Measurements from ENCODE around the gene C3orf22.

The C3orf22 gene

DNA sequence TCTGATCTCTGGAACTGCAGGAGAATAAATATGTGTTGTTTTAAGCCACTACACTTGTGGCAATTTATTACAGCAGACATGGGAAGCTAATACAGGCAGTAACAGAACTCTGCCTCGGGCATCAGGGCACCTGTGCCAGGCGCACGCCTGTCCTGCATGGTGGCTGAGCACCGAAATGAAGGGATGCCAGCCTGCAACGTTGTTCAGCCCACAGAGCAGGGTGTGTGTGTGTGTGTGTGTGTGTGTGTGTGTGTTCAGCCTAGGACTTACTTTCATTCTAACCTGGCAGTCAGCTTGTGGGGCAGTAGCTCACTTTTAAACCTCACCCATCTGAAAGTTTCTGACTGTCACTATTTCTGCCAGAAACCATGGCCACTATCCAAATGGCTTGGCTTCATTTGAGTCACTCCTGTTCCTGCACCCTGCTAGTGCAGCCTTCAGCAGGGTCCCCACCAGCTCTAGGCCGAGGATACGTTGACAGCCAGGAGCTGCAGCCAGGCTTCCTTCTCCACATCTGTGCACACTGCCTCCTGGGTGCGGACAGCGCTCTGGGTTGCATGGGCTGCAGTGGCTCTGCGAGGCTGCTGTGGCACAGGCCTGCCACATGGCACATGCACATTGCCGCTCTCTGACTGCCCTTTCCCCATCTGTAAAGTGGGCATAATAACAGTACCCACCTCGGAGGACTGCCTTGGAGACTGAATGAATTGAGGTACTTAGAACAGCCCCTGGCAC is 45.6 kb downstream of the C3orf22 start:
- no peak for DNase-seq (ENCODE audit: low spot score)

DNA sequence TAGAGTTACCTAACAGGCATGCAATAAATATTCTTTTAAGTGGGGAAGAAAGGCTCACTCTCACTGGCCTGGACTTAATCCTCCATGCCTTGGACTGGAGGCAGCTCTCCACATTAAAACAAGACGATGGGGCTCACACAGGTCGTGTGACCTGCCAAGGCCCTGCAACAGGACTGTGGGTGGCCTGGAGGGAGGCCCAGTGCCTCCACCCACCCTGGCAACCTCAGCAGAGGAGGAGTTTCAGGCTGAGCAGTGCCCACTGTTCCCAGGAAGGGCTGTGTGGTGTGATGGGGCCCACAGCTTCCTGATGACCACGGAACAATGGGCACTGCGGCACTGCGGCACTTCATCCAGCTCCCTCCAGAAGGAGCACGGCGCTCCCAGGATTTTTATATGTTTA is 46.7 kb downstream of the C3orf22 start:
- no peak for DNase-seq (ENCODE audit: low spot score)

DNA sequence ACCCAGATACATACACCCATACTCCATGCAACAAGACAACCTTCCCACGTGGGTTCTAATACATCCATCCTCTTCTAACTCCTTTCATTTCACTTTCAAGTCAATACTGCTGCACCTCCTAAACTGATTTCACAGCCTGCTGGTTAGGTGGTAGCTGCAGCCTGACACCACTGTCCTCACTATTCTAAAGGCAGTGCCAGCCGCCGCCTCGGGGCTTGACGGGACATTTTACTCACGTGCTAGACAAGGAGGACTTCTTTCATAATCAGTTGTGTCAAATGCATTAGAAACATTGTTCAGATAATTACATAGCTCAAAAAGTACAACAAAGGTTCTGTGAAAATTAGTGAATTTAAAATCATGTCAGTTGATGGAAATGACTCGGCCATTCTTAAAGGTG is 47.4 kb downstream of the C3orf22 start:
- no peak for DNase-seq (ENCODE audit: low spot score)

DNA sequence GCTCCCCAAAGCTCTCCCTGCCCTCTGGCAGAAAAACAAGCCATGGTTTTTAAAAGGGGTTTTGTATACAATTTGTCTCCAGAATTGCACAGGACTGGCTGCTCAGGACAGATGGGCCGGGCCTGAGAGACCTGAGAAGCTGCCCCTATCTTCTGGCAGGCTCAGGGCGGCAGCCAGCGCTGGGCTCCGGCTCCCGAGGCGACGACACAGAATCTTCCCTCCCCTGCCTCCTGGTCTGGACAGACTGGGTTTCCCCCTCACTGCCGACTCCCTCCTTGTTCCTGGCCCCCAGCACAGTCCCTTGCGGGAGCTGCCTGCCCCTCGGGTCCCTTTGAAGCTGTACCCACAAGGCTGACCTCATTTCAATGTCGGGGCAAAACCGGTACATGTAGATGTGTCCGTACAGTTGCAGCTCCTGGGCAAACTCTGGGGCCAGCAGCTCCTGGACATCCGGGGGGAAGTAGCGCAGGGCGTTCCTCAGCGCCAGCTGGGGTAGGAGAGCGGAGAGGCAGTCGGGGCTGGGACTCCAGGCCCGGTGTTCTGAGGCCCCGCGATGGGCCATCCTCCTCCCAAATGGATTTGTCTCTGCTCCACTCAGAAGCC is 48.3 kb downstream of the C3orf22 start:
- DNase-seq (ENCODE audit: low spot score) = no peak

DNA sequence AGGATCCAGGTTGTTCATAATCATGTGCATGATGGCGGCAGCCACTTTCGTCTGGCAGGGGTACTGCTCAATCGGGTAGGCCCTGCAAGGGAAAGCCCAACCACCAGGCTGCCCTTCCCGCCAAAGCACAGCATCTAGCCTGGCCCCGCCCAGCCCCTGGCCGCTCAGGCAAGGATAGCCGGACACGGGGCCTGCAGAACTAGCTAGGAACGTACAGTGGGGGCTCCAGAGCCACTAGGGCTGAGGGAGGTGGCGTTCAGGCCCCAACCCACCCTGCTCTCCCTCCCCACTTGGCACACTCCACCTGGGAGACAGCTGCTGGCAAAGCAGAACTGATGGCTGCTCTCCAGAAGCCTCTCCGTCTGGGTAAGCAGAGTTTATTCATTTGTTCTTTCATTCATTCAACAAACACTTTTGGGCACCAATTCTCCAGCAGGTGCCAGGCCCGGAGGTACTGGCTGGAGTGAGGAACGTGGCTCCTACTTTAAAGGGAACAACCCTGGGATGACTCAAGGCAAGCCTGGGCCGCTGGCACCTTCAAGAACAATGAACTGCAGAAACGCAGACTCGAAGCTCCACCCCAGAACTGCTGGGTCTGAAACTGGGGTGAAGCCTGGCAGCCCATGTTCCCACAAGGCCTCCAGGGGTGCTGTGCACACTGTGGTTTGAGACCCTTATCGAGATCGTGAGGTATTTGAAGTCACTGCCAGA is 49.0 kb downstream of the C3orf22 start:
- no peak for DNase-seq (ENCODE audit: low spot score)

DNA sequence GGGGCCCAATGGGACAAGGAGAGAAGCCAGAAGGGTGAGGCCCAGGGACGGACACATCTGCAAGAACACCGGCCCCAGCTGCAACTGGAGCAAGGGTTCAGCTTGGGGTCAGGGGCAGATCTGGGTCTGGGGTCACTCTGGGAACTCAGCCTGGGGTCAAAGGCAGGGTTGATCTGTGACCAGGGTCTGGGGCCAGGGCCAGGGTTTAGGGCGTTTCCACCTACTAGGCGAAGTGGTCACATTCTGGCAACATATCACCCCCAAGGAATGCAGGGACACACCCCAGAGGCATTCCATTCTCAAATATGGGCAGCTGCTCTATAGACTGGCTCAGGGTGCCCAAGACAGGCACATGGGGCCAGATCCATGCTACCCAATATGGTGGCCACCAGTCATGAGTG is 50.2 kb downstream of the C3orf22 start:
- DNase-seq (ENCODE audit: low spot score) = no peak

DNA sequence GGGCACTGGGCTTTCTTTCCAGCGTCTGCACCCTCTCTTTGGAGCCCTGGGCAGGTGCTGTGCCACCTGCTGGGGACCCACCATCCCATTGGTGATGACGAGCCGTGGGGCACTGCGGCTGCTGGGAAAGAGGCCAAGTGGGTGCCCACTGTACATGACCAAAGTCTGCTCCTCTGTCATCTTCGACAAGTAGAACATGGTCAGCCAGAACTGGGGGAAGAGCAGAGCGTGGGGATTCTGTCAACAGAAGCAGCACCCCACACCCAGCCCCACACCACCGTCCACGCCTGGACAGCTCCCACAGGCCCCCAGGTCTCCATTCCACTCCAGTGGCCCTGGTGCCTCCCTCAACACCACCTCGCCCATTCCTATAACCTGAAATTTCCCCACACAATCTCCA is 50.8 kb downstream of the C3orf22 start:
- DNase-seq (ENCODE audit: low spot score) = no peak

DNA sequence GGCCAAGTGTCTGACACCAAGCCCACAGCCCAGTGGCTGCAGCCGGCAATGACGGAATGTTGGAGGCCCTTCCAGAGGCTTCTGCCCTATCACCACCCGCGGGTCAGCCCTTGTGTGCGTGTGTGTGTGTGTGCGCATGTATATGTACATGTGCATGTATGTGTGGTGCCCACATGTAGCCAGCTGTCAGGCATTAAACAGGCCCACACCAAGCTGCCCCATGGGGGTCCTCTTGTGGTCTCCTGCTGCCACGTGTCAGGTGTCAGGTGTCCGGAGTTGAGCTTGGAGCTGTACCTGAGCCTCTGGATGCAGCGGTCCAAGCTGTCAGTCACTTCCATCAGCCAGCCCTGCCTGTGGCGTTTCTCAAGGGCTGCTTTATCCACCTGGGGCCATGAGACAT is 55.0 kb downstream of the C3orf22 start:
- no peak for DNase-seq (ENCODE audit: low spot score)

DNA sequence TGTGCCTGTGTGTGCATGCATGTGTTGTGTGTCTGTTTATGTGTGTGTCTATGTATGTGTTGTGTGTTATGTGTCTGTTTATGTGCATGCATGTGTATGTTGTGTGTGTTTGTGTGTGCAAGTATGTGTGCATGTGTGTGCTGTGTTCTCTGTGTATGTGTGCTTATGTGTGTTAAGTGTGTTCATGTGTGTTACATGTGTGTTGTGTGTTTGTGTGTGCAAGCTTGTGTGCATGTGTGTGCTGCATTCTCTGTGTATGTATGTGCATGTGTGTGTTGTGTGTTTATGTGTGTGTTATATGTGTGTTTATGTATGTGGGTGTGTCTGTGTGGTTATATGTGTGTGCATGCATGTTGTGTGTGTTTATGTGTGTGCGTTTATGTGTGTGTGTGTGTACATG is 56.1 kb downstream of the C3orf22 start:
- no peak for DNase-seq (ENCODE audit: low spot score)

DNA sequence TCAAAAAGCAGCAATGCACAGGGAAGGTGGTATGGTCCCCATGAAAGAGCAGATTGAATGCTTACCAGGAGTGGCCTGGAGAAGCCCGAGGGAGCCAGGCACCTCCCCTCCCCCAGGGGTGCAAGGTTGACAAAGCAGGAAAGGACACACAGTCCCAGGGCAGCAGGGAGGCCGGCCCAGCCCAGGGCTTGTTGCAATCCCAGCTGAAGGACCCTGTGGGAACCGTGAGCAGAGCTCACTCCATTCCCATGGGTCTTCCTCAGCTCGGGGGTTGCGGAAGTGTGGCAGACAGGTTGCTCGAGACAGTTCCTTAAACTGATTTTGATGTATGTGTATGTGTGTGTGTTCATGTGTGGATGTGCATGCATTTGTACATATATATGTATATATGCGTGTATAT is 57.0 kb downstream of the C3orf22 start:
- no peak for DNase-seq (ENCODE audit: low spot score)

DNA sequence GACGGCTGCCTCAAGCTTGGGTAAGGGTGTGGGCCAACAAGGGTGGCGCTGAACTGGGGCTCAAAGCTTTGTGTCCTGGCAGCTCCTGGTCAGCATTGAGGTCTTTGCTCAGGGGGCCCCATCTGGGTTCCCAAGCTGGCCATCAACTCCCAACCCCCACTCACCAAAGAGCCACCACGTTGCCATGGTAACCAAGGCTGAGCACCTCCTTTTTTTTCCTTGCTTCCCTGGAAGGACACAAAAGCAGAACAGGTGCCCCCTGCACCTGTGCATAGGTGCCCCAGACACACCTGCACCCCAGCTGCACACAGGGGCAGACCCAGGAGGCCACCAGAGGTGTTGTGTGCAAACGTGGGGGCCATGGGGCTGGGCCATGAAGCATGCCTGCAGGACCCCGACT is 57.7 kb downstream of the C3orf22 start:
- no peak for DNase-seq (ENCODE audit: low spot score)

DNA sequence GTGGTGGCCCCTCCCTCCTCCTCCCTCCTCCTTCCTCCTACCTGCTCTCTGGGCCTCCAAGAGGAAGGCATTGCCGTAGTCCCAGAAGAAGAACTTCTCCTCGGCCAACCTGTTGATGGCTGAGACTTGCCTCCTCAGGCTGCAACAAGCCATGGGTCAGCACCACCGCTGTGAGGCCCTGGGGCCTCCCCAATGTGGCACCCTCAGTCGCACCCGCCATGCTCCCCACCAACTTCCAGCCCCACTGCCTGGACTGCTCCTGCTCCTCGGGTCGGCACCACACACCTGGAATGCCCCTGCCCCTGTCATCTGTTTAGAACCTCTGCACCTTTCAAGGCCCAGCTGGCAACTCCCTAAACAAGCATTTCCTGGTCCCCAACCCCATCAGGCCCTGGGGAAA is 58.7 kb downstream of the C3orf22 start:
- no peak for DNase-seq (ENCODE audit: low spot score)
